ENCODE results near the gene PGM3.

PGM3 gene

GRCh38 chr6:83193747-83194566 is 892 bp upstream of the PGM3 start:
- TF ChIP-seq CTCF (IDR thresholded peaks at IDR 0.05; ENCODE audit: low read depth, low read length): no peak
- peak overlapping the region; percentile 74 for H3K4me3 ChIP-seq (ENCODE audit: low read depth, low read length)

- peak overlapping the region; percentile 74 for H3K4me3 ChIP-seq (ENCODE audit: low read depth, low read length)
- no peak for TF ChIP-seq CTCF (IDR thresholded peaks at IDR 0.05; ENCODE audit: low read depth, low read length)
These were observed 609 bp downstream of the PGM3 start for GRCh38 chr6:83192456-83192855.

GRCh38 chr6:83191974-83192373 is 1.1 kb downstream of the PGM3 start:
- H3K4me3 ChIP-seq (ENCODE audit: low read depth, low read length): peak overlapping the region; percentile 74

GRCh38 chr6:83190626-83191025 is 2.4 kb downstream of the PGM3 start:
- no peak for TF ChIP-seq CTCF (IDR thresholded peaks at IDR 0.05; ENCODE audit: low read depth, low read length)
- no peak overlapping the region for H3K4me3 ChIP-seq (ENCODE audit: low read depth, low read length)

GRCh38 chr6:83188501-83188900 is 4.6 kb downstream of the PGM3 start:
- no peak overlapping the region for H3K4me3 ChIP-seq (ENCODE audit: low read depth, low read length)
- no peak for TF ChIP-seq CTCF (IDR thresholded peaks at IDR 0.05; ENCODE audit: low read depth, low read length)

- H3K4me3 ChIP-seq (ENCODE audit: low read depth, low read length): no peak overlapping the region
- no peak for TF ChIP-seq CTCF (IDR thresholded peaks at IDR 0.05; ENCODE audit: low read depth, low read length)
These were observed 8.0 kb downstream of the PGM3 start for GRCh38 chr6:83185096-83185495.

- no peak overlapping the region for H3K4me3 ChIP-seq (ENCODE audit: low read depth, low read length)
- no peak for TF ChIP-seq CTCF (IDR thresholded peaks at IDR 0.05; ENCODE audit: low read depth, low read length)
These were observed 9.8 kb downstream of the PGM3 start for GRCh38 chr6:83183082-83183828.

Data from WI38 (cell line).